SU-DHL-6 (cell line): ENCODE results near the gene LRBA.

ENCODE experiments used
- EZH2phosphoT487 ChIP-seq: fragments of 200-600 bp; sonication (generic), shearing (Covaris generic); conservative IDR thresholded peaks from 2 replicates; pipeline ENCODE4 v1.6.1; 2018; ENCODE audit warnings: mild to moderate bottlenecking, antibody characterized with exemption, low read length, moderate library complexity, mixed read lengths
- TF ChIP-seq, protein P1 (sequence below): fragments of 200-600 bp; sonication (generic); IDR thresholded peaks from one replicate; pipeline ENCODE4 v1.5.1; 2017; ENCODE audit warnings: antibody characterized with exemption, mild to moderate bottlenecking, low read length, moderate library complexity; ENCODE audit not compliant: insufficient read depth, poor library complexity, severe bottlenecking

GRCh38 chr4:150318971-150319370 lies 696.1 kb downstream of the LRBA start:
- TF ChIP-seq, protein P1, sequence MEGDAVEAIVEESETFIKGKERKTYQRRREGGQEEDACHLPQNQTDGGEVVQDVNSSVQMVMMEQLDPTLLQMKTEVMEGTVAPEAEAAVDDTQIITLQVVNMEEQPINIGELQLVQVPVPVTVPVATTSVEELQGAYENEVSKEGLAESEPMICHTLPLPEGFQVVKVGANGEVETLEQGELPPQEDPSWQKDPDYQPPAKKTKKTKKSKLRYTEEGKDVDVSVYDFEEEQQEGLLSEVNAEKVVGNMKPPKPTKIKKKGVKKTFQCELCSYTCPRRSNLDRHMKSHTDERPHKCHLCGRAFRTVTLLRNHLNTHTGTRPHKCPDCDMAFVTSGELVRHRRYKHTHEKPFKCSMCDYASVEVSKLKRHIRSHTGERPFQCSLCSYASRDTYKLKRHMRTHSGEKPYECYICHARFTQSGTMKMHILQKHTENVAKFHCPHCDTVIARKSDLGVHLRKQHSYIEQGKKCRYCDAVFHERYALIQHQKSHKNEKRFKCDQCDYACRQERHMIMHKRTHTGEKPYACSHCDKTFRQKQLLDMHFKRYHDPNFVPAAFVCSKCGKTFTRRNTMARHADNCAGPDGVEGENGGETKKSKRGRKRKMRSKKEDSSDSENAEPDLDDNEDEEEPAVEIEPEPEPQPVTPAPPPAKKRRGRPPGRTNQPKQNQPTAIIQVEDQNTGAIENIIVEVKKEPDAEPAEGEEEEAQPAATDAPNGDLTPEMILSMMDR: no peak
- no peak for TF ChIP-seq EZH2phosphoT487
